AG04450 (cell line): ENCODE data around the gene ITM2A. TPM values are rescaled to one million over a fixed set of nuclear protein-coding genes. Genes with fewer than 3 reads are reported as not detected.

ENCODE experiments used
- CTCF ChIA-PET: fragments of 300-600, 350-600 bp; formaldehyde crosslinking; extraction: SDS; loops from one replicate; lab custom pipeline; 2022; ENCODE audit warnings: antibody characterized with exemption, inconsistent platforms; lab: Charles Lee
- POLR2A ChIA-PET: fragments of 350-600 bp; formaldehyde crosslinking; extraction: SDS; loops from one replicate; lab custom pipeline; 2021; ENCODE audit warnings: antibody characterized with exemption, inconsistent platforms; lab: Yijun Ruan, JAX
- DNase-seq: peaks from one replicate; pipeline ENCODE4 v3.0.0-alpha.2; 2011; ENCODE audit warnings: low read depth, low spot score
- H3K27ac ChIP-seq: one replicate; pipeline ENCODE4 v1.5.1; 2012; ENCODE audit warnings: low read depth, low read length, control low read depth
- H3K27me3 ChIP-seq: one replicate; pipeline ENCODE4 v1.6.0; 2012; ENCODE audit warnings: low read length; ENCODE audit not compliant: control insufficient read depth, insufficient read depth
- H3K4me3 ChIP-seq: 2 replicates; pipeline ENCODE4 v1.5.1; 2011; ENCODE audit warnings: mild to moderate bottlenecking, low read depth, low read length, control low read depth
- H3K9me3 ChIP-seq: 2 replicates; pipeline ENCODE4 v1.5.1; 2012; ENCODE audit warnings: low read length; ENCODE audit not compliant: control insufficient read depth, insufficient read depth
- polyA plus RNA-seq: library from polyadenylated mRNA; depleted of rRNA; stranded (reverse); fragments of >200 nt; gene quantifications from 2 replicates; pipeline ENCODE4 v1.2.3, GENCODE V29; 2011
- TF ChIP-seq, protein P1 (sequence below): IDR thresholded peaks from 2 replicates; pipeline ENCODE4 v1.5.1; 2011; ENCODE audit warnings: low read depth, low read length, control low read depth, inconsistent platforms

ITM2A gene
- polyA plus RNA-seq, 1 experiment = not detected

DNA sequence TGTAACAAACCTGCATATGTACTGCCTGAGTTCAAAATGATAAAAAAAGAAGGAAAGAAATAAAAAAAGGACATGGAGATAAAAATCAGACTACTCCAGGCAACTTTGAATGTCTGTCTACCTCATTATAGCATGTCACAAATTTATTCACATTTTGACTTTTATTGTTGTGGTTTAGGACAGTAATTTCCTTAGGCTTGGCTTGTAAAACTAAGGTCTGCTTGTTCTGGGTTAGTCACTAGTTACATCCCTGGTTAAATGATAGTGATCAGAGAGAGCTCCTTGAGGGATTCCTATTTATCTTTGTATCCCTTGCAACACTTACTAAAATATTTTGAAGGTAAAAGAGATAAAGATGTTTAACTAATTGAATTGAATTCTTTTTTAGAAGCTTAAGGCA, 42.5 kb upstream of the ITM2A start:
- CTCF ChIA-PET = no interaction called here
- no peak for DNase-seq
- Histone ChIP-seq H3K27me3 (no peaks in the 10 kb centered on the region), H3K27ac (no peak overlapping the region), H3K4me3 (no peak overlapping the region), H3K9me3 (no peaks in the 10 kb centered on the region)
- TF ChIP-seq, protein P1, sequence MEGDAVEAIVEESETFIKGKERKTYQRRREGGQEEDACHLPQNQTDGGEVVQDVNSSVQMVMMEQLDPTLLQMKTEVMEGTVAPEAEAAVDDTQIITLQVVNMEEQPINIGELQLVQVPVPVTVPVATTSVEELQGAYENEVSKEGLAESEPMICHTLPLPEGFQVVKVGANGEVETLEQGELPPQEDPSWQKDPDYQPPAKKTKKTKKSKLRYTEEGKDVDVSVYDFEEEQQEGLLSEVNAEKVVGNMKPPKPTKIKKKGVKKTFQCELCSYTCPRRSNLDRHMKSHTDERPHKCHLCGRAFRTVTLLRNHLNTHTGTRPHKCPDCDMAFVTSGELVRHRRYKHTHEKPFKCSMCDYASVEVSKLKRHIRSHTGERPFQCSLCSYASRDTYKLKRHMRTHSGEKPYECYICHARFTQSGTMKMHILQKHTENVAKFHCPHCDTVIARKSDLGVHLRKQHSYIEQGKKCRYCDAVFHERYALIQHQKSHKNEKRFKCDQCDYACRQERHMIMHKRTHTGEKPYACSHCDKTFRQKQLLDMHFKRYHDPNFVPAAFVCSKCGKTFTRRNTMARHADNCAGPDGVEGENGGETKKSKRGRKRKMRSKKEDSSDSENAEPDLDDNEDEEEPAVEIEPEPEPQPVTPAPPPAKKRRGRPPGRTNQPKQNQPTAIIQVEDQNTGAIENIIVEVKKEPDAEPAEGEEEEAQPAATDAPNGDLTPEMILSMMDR = no peak
- POLR2A ChIA-PET = no interaction called here

- Histone ChIP-seq H3K27ac (no peak overlapping the region), H3K27me3 (no peaks in the 10 kb centered on the region), H3K4me3 (no peak overlapping the region), H3K9me3 (no peaks in the 10 kb centered on the region)
- POLR2A ChIA-PET = no interaction called here
- TF ChIP-seq, protein P1 = no peak
- CTCF ChIA-PET = no interaction called here
- no peak for DNase-seq
Observed at GRCh38 chrX:79408623-79409322, 41.6 kb upstream of the ITM2A start.

DNA sequence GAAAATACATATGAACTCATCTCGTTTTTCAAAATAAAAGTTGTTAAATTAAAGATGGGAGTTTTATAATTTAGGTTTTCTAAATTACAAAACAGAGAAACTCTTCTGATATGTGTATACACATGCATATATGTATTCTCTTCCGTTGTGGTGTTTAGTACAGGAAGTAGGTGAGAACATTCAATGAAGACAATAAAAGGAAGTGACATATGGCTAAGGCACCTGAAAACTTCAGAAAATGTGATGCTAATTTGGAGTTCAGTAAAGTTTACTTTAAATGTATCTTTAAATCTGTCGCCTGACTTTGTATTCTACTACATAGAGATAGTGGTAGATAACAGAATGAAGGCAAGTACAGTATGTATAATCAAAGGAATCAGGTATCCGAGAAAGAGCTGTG, 33.5 kb upstream of the ITM2A start:
- TF ChIP-seq, protein P1 = no peak
- no peak overlapping the region for H3K4me3 ChIP-seq
- no peak for DNase-seq
- no peaks in the 10 kb centered on the region for H3K9me3 ChIP-seq
- no peak overlapping the region for H3K27ac ChIP-seq
- ChIA-PET POLR2A (no interaction called here), CTCF (no interaction called here)
- H3K27me3 ChIP-seq = no peaks in the 10 kb centered on the region

GRCh38 chrX:79375340-79375739, 8.2 kb upstream of the ITM2A start:
- Histone ChIP-seq H3K4me3 (no peak overlapping the region), H3K27ac (no peak overlapping the region), H3K9me3 (no peaks in the 10 kb centered on the region), H3K27me3 (no peaks in the 10 kb centered on the region)
- TF ChIP-seq, protein P1 = no peak
- no peak for DNase-seq
- ChIA-PET POLR2A (no interaction called here), CTCF (no interaction called here)

- DNase-seq = no peak
- POLR2A ChIA-PET = no interaction called here
- no peaks in the 10 kb centered on the region for H3K27me3 ChIP-seq
- CTCF ChIA-PET = no interaction called here
- TF ChIP-seq, protein P1 = no peak
- no peak overlapping the region for H3K27ac ChIP-seq
- peaks cover 5% of the 10 kb centered on the region; the same call in 1 of the 2 replicates for H3K9me3 ChIP-seq
- H3K4me3 ChIP-seq = no peak overlapping the region
Observed at GRCh38 chrX:79371640-79372039, 4.5 kb upstream of the ITM2A start.
